LNCaP clone FGC (cell line): ENCODE measurements around the gene GLIPR2.

Experiments
- DNase-seq: peaks from one replicate; pipeline ENCODE4 v3.0.0-alpha.2; 2011; ENCODE audit warnings: low read depth
- H3K4me3 ChIP-seq: 2 replicates; pipeline ENCODE4 v1.5.1; 2011; ENCODE audit warnings: mild to moderate bottlenecking, low read depth, low read length, control low read depth
- CTCF ChIP-seq: IDR thresholded peaks from 2 replicates; pipeline ENCODE4 v1.5.1; 2012; ENCODE audit warnings: mild to moderate bottlenecking; ENCODE audit not compliant: control insufficient read depth, insufficient read depth; ENCODE audit errors: extremely low read depth

The GLIPR2 gene

GRCh38 chr9:36193023-36193422 lies 56.5 kb downstream of the GLIPR2 start:
- DNase-seq, result no peak
- TF ChIP-seq CTCF, result no peak
- H3K4me3 ChIP-seq, result no peak overlapping the region

- H3K4me3 ChIP-seq, result no peak overlapping the region
- TF ChIP-seq CTCF, result no peak
- no peak for DNase-seq
Observed at GRCh38 chr9:36194326-36195000, 57.9 kb downstream of the GLIPR2 start.

- TF ChIP-seq CTCF, result peak; percentile 37
- DNase-seq, result no peak
- H3K4me3 ChIP-seq, result no peak overlapping the region
Observed at GRCh38 chr9:36204906-36205547, 68.5 kb downstream of the GLIPR2 start.

GRCh38 chr9:36207016-36207415 lies 70.5 kb downstream of the GLIPR2 start:
- no peak for TF ChIP-seq CTCF
- no peak for DNase-seq
- H3K4me3 ChIP-seq, result no peak overlapping the region

DNA sequence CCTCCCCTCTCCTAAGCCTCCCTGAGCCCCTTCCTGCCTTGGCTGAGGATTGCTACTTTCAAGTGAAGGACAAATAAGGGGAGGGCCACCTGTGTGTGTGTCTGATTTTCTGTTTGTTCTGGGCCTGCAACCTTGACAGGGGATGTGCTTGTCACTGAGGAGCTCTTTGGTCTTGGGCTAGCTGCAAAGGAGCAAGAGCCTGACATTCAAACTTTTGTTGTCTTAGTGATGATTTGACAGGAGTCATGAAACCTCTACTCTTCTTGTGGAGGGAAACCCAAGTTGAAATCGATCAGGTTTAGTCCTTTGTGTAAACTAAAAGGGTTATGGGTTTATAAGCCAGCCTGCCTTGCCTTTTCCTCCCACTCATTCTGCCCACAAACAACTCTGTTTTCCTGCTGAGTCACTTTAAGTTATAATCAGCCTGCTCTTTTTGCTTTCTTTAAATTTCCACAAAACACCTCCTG lies 71.0 kb downstream of the GLIPR2 start:
- H3K4me3 ChIP-seq, result no peak overlapping the region
- no peak for DNase-seq
- no peak for TF ChIP-seq CTCF

GRCh38 chr9:36208521-36209253 lies 72.2 kb downstream of the GLIPR2 start:
- no peak for DNase-seq
- H3K4me3 ChIP-seq, result no peak overlapping the region
- TF ChIP-seq CTCF, result no peak
